ENCODE measurements around the gene PHF1. TPM values are rescaled to one million over a fixed set of nuclear protein-coding genes. Genes with fewer than 3 reads are reported as not detected.
A peak's percentile ranks its signal among the peaks of the same experiment; 100 is the strongest.
"Not testable (repeated sequence)": the region's sequence is repeated elsewhere in the genome, so short reads cannot be mapped to it uniquely, and the experiment has no call there.

The PHF1 gene
- 10 to 100 TPM; 46.4 to 51.4 TPM for total RNA-seq

DNA sequence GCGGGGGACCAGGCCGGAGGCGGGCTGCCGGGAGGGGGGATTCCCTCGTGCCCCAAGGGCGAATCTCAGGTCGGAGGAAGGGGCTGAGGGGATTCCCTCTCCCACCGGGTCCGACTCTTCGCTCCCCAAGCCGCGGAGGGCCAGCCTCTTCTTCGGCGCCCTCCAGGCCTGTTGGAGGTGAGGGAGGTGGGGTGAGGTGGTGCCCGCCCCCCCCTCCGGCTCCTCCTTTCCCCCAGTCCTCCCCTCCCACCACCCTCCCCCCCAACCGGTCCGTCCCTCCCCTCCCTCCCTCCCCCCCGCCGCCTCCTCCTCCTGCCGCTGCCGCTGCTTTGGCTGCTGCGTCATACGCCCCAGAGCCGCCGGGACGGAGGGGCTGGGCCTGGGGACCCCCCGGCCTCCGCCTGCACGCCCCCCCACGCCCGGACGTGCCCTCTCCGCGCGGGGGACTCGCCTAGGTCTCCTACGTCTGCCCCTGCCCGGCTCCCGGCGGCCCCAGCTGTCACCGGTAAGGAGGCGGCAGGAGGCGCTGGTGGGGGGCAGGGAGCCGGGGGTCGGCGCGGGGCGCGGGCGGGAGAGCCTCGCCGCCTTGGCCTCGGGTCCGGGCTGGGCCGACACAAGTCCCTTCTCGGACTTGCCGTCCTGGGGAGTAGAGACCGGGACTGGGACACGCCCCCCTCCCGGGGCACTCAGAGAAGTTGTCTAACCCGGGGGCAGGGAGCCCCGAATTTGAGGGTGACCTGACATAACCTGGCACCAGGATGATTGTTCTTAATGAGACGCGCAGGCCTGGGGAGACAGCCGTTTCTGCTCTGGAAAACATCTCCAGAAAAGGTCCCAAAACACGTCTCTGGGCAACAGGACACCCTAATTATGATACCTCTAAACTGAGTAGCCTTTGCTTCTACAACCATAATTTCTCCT is at the start of gene PHF1:
PHF1 (plus strand) TSS at position 304 of the 921 bp plus-strand sequence. CDS start 1,250 bp downstream, outside the sequence.
- ChIA-PET CTCF (interaction anchor here (0.6 to 1.7 kb wide), 8 partner anchors 8 to 301 kb away, joined by 3 to 4 read pairs (median 3); partner anchors contain the start of gene UQCC2), POLR2A (interaction anchor here (0.7 to 2.9 kb wide), 15 partner anchors 7 to 286 kb away, joined by 3 to 22 read pairs (median 3); partner anchors contain the start of genes BAK1, CUTA, KIFC1 and RPS18)
- Mint-ChIP-seq H3K9me3 (no peaks in the 10 kb centered on the region), H3K4me3 (peak within 1 kb of the TSS; percentile 80), H3K4me1 (peaks cover 59% of the 10 kb centered on the region), H3K27ac (peak within 1 kb of the TSS; percentile 97), H3K36me3 (ENCODE audit: low read depth) (peaks cover 65% of the 10 kb centered on the region), H3K27me3 (no peaks in the 10 kb centered on the region)
- DNase-seq = no peak

DNA sequence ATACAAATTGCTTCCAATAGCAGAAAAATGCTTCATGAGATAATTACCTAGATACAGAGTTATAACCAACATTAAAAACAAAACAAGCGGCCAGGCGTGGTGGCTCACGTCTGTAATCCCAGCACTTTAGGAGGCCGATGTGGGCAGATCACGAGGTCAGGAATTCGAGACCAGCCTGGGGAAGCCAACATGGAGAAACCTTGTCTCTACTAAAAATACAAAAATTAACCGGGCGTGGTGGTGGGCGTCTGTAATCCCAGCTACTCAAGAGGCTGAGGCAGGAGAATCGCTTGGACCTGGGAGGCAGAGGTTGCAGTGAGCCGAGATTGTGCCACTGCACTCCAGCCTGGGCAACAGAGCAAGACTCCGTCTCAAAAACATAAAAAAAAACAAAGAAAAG is 47.3 kb upstream of the PHF1 start:
- H3K9me3 Mint-ChIP-seq; H3K36me3 Mint-ChIP-seq (ENCODE audit: low read depth); CTCF ChIA-PET; H3K27ac Mint-ChIP-seq; H3K4me3 Mint-ChIP-seq; DNase-seq; H3K4me1 Mint-ChIP-seq: not testable (repeated sequence)
- POLR2A ChIA-PET = interaction anchor here (2.1 kb wide), 1 partner anchor 11 kb away, joined by 8 read pairs; no protein-coding TSS in a partner anchor
- peaks cover 19% of the 10 kb centered on the region for H3K27me3 Mint-ChIP-seq

DNA sequence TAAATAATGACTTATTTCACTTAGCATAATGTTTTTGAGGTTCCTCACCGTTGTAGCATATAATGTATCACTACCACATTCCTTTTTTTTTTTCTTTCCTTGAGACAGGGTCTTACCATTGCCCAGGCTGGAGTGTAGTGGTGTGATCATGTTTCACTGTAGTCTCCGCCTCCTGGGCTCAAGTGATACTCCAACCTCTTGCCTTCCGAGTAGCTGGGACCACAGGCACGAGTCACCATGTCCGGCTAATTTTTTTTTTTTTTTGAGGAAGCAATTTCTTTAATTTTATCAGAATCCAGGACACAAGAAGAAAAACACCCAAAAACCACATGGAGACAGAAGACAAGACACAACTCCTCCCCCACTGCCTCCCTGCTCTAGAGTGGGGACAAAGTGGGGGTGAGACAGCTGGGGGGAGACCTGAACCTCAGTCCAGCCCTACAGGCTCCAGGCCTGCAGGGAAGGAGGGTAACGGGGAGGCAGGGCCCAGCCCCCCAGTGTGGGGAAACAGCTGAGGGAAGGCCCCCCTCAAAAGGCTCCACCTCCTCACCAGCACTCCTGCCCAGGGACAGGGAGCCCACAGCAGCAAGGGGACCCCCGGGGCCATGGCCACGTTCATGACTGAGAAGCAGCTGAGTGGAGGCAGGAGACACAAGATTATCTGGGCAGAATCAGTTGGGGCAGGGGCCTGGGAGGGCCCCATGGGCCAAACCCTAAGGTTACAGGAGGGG is 46.2 kb upstream of the PHF1 start:
- not testable (repeated sequence) for H3K4me1 Mint-ChIP-seq; H3K4me3 Mint-ChIP-seq; H3K36me3 Mint-ChIP-seq (ENCODE audit: low read depth); DNase-seq; H3K27ac Mint-ChIP-seq; H3K9me3 Mint-ChIP-seq
- CTCF ChIA-PET = interaction anchor here (1.0 kb wide), 1 partner anchor 116 kb away, joined by 3 read pairs; no protein-coding TSS in a partner anchor
- peaks cover 11% of the 10 kb centered on the region for H3K27me3 Mint-ChIP-seq
- POLR2A ChIA-PET = interaction anchor here (0.9 to 2.1 kb wide), 2 partner anchors 10 to 21 kb away, joined by 3 to 8 read pairs; no protein-coding TSS in a partner anchor

DNA sequence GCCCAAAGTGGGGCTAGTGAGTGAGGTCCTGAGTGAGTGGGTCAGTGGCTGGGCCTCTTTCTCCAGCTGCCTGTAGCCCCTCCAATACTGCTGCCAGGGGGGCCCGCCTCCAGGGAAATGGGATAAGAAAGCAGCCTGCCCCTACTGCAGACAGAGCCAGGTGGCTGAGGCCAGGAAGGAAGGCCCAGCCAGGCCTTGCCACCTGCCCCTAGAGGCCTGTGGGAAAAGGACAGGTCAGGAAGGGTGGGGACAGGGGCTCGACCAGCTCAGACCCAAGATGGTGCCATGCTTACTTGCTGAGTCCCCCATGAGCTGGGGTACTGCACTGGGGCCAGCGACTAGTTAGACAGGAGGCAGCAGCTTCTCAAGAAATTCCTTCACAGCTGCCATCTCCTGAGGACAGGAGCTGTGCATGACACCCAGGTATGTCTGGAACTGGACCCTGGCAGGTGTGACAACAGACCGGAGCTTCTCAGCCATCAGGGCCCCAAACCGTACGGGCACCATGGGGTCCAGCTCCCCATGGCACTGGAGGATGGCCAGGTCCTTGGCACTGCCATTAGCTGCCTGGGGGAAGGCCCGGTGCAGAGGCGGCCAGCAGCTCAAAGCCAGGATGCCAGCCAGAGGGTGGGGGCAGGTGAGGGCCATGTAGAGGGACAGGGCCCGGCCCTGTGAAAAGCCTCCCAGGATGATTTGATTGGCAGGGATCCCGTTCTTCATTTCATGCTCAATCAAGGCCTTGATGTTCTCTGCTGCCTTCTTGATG is 45.4 kb upstream of the PHF1 start:
- CTCF ChIA-PET = not testable (repeated sequence)

DNA sequence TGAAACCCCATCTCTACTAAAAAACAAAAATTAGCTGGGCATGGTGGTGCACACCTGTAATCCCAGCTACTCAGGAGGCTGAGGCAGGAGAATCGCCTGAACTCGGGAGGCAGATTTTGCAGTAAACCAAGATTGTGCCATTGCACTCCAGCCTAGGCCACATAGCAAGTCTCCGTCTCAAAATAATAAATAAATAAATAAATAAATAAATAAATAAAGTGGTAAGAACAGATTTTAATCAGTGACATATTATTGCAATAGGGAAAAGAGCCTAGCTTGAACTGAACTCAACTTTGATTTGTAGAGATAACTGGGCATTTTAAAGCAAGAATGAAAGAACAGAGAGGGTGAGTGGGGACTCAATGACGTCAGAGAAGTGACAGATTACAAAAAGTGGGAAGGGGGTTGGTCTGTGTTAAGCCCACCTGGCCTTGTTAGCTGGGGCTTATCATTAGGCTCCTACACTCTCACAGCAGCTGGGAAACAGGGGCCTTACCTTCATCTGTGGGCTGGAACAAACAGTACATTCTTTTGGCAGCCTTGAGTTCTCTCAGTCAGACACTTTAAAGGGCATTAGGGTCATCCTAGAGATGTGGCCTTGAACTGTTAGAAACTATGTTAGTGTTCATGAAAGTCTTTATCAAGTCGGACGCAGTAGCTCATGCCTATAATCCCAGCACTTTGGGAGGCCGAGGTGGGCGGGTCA is 43.7 kb upstream of the PHF1 start:
- CTCF ChIA-PET = interaction anchor here (1.2 kb wide), 1 partner anchor 22 kb away, joined by 4 read pairs; no protein-coding TSS in a partner anchor
- POLR2A ChIA-PET = interaction anchor here (0.9 kb wide), 1 partner anchor 96 kb away, joined by 3 read pairs; the partner anchor contains the start of genes RPS18 and VPS52
- DNase-seq = no peak
- no peaks in the 10 kb centered on the region for H3K27me3 Mint-ChIP-seq
- peaks cover 5% of the 10 kb centered on the region for H3K4me1 Mint-ChIP-seq
- H3K36me3 Mint-ChIP-seq (ENCODE audit: low read depth) = no peaks in the 10 kb centered on the region
- H3K27ac Mint-ChIP-seq = no peak overlapping the region
- no peak overlapping the region for H3K4me3 Mint-ChIP-seq
- H3K9me3 Mint-ChIP-seq = no peaks in the 10 kb centered on the region

More for the DNA sequence above, 45.4 kb upstream of the PHF1 start:
- not testable (repeated sequence) for DNase-seq; H3K9me3 Mint-ChIP-seq; H3K36me3 Mint-ChIP-seq (ENCODE audit: low read depth); H3K27ac Mint-ChIP-seq; H3K4me3 Mint-ChIP-seq; H3K4me1 Mint-ChIP-seq; H3K27me3 Mint-ChIP-seq
- POLR2A ChIA-PET = interaction anchor here (2.1 kb wide), 1 partner anchor 9 kb away, joined by 8 read pairs; no protein-coding TSS in a partner anchor

DNA sequence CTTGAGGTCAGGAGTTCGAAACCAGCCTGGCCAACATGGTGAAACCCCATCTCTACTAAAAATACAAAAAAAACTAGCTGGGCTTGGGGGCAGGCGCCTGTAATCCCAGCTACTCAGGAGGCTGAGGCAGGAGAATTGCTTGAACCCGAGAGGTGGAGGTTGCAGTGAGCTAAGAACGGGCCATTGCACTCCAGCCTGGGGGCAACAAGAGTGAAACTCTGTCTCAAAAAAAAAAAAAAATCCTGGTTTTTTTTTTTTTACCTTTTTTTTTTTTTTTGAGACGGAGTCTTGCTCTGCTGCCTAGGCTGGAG is 43.1 kb upstream of the PHF1 start:
- H3K27me3 Mint-ChIP-seq; DNase-seq; H3K36me3 Mint-ChIP-seq (ENCODE audit: low read depth); H3K4me1 Mint-ChIP-seq; H3K27ac Mint-ChIP-seq; H3K9me3 Mint-ChIP-seq; H3K4me3 Mint-ChIP-seq; POLR2A ChIA-PET: not testable (repeated sequence)
- CTCF ChIA-PET = interaction anchor here (1.2 kb wide), 1 partner anchor 22 kb away, joined by 4 read pairs; no protein-coding TSS in a partner anchor

DNA sequence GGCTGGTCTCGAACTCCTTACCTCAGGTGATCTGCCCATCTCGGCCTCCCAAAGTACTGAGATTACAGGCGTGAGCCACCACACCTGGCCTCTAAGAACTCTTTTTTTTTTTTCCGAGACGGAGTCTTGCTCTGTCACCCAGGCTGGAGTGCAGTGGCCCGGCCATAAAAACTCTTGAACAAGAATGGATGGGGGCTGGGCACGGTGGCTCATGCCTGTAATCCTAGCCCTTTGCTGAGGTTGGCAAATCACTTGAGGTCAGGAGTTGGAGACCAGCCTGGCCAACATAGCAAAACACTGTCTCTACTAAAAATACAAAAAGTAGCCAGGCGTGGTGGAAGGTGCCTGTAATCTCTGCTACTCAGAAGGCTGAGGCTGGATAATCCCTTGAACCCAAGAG is 38.9 kb upstream of the PHF1 start:
- H3K27ac Mint-ChIP-seq; H3K9me3 Mint-ChIP-seq; CTCF ChIA-PET; H3K27me3 Mint-ChIP-seq; H3K36me3 Mint-ChIP-seq (ENCODE audit: low read depth); H3K4me3 Mint-ChIP-seq; DNase-seq; POLR2A ChIA-PET: not testable (repeated sequence)
- H3K4me1 Mint-ChIP-seq = peaks cover 33% of the 10 kb centered on the region

DNA sequence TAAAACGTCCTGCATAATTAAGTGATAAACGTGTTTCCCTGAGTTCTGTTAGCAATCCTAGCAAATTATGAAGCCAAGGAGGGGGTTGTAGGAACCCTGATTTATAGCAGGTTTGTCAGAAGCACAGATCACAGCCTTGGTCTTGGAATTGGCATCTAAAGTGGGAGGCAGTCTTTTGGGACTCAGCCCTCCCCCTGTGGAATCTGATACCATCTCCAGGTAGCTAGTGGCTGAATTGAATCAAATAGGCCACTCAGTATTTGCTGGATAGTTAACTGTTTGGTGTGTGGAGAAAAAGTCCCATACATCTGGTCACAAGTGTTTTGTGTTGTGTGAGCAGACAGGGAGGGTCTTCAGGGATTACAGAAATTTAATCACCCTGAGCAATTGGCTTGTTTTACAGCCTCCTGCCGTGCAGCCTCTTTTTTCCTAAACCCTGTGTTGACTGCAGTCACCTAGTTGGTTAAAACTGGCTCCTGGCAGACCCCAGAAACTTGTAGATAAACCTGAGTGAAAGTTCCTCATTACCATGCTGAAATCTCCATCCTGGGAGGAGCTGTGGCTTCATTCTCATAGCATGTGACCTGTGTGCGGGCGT is 38.2 kb upstream of the PHF1 start:
- H3K36me3 Mint-ChIP-seq (ENCODE audit: low read depth) = no peaks in the 10 kb centered on the region
- peaks cover 33% of the 10 kb centered on the region for H3K4me1 Mint-ChIP-seq
- DNase-seq = no peak
- no peak overlapping the region for H3K27ac Mint-ChIP-seq
- no peaks in the 10 kb centered on the region for H3K9me3 Mint-ChIP-seq
- no peaks in the 10 kb centered on the region for H3K27me3 Mint-ChIP-seq
- POLR2A ChIA-PET = no interaction called here
- H3K4me3 Mint-ChIP-seq = no peak overlapping the region
- CTCF ChIA-PET = no interaction called here

DNA sequence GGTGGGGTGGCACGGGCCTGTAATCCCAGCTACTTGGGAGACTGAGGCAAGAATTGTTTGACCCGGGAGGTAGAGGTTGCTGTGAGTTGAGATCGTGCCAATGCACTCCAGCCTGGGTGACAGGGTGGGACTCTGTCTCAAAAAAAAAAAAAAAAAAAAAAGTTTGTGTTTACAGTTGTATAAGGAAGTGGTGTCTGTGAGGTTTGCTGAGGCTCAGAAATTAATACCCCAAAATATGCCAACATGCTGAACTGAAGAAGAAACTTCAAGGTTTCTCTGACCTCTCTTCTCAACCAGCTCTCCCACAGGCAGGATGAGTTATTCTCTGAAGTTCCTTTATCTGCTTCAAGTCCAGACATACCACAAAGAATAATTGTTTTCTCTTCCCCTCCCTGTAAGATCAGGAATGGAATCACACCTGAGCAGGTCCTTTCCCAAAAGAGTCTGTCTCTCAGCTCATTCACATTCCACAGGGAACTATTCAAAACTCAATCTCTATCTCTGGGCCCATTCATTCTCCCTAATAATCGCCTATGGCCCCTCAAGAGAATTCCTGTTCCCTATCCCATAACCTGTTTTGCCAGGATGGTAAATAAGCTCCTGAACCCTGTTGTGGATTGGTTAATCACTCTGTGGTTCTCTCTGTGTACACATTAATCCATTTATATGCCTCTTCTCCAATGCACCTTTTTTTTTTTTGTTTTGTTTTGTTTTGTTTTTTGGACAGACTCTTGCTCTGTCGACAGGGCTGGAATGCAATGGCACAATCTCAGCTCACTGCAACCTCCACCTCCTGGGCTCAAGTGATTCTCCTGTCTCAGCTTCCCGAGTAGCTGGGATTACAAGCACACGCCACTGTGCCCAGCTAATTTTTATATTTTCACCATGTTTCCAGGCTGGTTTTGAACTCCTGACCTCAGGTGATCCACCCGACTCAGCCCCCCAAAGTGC is 36.6 kb upstream of the PHF1 start:
- no peak overlapping the region for H3K4me3 Mint-ChIP-seq
- H3K27ac Mint-ChIP-seq = peak overlapping the region; percentile 60
- H3K9me3 Mint-ChIP-seq = no peaks in the 10 kb centered on the region
- DNase-seq = no peak
- ChIA-PET CTCF (interaction anchor here (0.8 to 2.1 kb wide), 3 partner anchors 16 to 212 kb away, joined by 3 to 9 read pairs (median 5); no protein-coding TSS in a partner anchor), POLR2A (interaction anchor here (1.0 to 1.7 kb wide), 5 partner anchors 10 to 61 kb away, joined by 3 to 8 read pairs (median 4); partner anchors contain the start of gene ZBTB22)
- no peaks in the 10 kb centered on the region for H3K27me3 Mint-ChIP-seq
- H3K4me1 Mint-ChIP-seq = peaks cover 33% of the 10 kb centered on the region
- H3K36me3 Mint-ChIP-seq (ENCODE audit: low read depth) = no peaks in the 10 kb centered on the region

DNA sequence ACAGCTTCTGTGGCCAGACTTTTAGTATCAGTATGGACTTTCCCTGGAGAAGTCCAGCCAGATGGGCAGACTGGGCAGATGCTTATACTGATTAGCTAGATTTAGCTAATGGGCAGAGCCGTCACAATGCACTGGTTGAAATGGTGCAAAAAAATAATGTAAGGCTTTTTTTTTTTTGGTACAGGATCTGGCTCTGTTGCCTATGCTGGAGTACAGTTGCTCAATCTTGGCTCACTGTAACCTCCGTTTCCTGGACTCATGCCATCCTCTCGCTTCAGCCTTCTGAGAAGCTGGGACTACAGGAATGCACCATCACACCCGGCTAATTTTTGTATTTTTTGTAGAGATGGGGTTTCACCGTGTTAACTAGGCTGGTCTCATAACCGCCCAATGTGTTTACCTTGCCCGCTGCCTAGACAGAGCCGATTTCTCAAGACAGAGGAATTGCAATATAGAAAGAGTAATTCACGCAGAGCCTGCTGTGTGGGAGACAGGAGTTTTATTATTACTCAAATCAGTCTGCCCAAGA is 35.6 kb upstream of the PHF1 start:
- POLR2A ChIA-PET = interaction anchor here (1.3 to 1.7 kb wide), 2 partner anchors 11 to 62 kb away, joined by 4 to 8 read pairs; no protein-coding TSS in a partner anchor
- DNase-seq = no peak
- no peaks in the 10 kb centered on the region for H3K36me3 Mint-ChIP-seq (ENCODE audit: low read depth)
- no peaks in the 10 kb centered on the region for H3K9me3 Mint-ChIP-seq
- CTCF ChIA-PET = interaction anchor here (0.6 to 2.1 kb wide), 4 partner anchors 15 to 211 kb away, joined by 3 to 9 read pairs (median 4); no protein-coding TSS in a partner anchor
- H3K27me3 Mint-ChIP-seq = no peaks in the 10 kb centered on the region
- no peak overlapping the region for H3K27ac Mint-ChIP-seq
- H3K4me3 Mint-ChIP-seq = no peak overlapping the region
- H3K4me1 Mint-ChIP-seq = peaks cover 33% of the 10 kb centered on the region

DNA sequence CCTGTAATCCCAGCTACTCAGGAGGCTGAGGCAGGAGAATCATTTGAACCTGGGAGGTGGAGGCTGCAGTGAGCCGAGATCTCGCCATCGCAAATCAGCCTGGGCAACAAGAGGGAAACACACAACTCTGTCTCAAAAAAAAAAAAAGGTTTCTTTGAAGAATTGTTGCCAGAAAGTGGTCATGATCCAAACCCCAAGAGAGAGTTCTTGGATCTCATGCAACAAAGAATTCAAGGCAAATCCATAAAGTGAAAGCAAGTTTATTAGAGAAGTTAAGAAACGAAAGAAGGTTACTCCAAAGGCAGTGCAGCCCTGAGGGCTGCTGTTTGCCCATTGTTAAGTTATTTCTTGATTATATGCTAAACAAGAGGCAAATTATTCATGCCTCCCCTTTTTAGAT is 33.6 kb upstream of the PHF1 start:
- CTCF ChIA-PET = no interaction called here

More for the DNA sequence above, 33.6 kb upstream of the PHF1 start:
- peaks cover 37% of the 10 kb centered on the region for H3K4me1 Mint-ChIP-seq
- no peaks in the 10 kb centered on the region for H3K9me3 Mint-ChIP-seq
- no peak overlapping the region for H3K27ac Mint-ChIP-seq
- peaks cover 7% of the 10 kb centered on the region for H3K27me3 Mint-ChIP-seq
- DNase-seq = no peak
- POLR2A ChIA-PET = no interaction called here
- no peaks in the 10 kb centered on the region for H3K36me3 Mint-ChIP-seq (ENCODE audit: low read depth)
- H3K4me3 Mint-ChIP-seq = no peak overlapping the region
